PC-3 (cell line): ENCODE measurements around the gene WHRN.

Experiments
- EZH2 ChIP-seq: fragments of 300-600 bp; sonication (generic); IDR thresholded peaks from one replicate; pipeline ENCODE4 v1.6.1; 2017; ENCODE audit warnings: antibody characterized with exemption, mild to moderate bottlenecking, low read length; ENCODE audit not compliant: unreplicated experiment
- TF ChIP-seq, protein P1 (sequence below): fragments of 300-600 bp; sonication (generic); conservative IDR thresholded peaks from 2 replicates; pipeline ENCODE4 v1.5.1; 2017; ENCODE audit warnings: antibody characterized with exemption, low read depth, mild to moderate bottlenecking, low read length

DNA sequence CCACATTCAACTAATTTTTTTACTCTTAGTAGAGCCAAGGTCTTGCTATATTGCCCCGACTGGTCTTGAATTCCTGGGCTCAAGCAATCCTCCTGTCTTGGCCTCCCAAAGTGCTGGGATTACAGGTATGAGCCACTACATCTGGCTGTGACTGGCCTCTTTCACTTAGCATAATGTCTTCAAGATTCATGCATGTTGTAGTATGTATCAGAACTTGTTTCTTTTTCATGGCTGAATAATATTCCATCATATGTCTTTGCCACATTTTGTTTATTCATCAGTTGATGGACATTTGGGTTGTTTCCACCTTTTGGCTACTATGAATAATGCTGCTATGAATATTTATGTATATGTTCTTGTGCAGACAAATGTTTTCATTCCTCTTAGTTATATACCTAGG lies 12.8 kb upstream of the WHRN start:
- TF ChIP-seq, protein P1, sequence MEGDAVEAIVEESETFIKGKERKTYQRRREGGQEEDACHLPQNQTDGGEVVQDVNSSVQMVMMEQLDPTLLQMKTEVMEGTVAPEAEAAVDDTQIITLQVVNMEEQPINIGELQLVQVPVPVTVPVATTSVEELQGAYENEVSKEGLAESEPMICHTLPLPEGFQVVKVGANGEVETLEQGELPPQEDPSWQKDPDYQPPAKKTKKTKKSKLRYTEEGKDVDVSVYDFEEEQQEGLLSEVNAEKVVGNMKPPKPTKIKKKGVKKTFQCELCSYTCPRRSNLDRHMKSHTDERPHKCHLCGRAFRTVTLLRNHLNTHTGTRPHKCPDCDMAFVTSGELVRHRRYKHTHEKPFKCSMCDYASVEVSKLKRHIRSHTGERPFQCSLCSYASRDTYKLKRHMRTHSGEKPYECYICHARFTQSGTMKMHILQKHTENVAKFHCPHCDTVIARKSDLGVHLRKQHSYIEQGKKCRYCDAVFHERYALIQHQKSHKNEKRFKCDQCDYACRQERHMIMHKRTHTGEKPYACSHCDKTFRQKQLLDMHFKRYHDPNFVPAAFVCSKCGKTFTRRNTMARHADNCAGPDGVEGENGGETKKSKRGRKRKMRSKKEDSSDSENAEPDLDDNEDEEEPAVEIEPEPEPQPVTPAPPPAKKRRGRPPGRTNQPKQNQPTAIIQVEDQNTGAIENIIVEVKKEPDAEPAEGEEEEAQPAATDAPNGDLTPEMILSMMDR, result no peak
- no peak for TF ChIP-seq EZH2
